ENCODE data around the gene ANK2.
"Not testable (repeated sequence)": the region's sequence is repeated elsewhere in the genome, so short reads cannot be mapped to it uniquely, and the experiment has no call there.

ANK2 gene

DNA sequence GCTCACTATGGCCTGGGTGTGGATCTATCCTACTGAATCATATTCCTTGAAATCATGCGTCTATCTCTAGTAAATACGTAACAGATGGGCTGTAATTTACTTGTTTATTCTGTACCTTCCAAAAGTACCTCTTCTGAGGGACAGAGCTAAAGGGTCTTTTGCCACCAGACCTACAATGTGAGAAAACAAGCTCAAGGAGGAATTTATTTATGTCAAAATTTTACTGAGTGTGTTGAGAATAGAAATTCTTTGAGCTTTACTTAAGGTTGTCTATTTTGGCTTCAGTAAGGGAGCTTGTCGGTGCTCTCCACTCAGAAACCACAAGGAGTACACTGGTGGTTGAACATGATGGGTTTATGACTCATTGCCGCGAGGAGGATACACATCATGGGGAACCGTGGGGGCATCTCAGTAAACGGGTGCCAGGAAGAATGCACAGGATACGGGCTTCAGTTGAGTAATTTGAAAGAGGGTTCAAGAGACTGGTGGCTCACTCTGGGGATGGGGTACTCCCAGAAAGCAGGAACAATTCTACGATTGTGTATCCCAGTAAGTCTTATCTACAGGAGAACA lies 3.0 kb downstream of the ANK2 start:
- DNase-seq, result no peak

DNA sequence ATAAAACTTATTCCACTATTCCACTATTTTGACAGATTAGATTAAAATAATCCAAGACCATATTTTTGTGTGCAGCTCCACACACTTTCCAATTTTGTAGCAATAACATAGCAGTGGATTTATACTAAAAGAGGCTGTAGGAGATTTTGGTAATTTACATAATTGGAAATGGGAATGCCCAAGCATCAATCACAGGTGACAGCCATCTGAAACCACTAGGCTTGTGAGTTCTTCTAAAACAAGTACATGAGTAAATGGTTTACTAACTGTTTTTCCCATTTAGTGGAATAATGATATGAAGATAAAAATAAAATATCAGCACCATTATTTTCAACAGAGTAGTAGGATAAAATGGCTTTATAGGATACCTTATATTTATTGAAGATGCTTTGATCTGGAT lies 4.4 kb downstream of the ANK2 start:
- DNase-seq, result no peak

DNA sequence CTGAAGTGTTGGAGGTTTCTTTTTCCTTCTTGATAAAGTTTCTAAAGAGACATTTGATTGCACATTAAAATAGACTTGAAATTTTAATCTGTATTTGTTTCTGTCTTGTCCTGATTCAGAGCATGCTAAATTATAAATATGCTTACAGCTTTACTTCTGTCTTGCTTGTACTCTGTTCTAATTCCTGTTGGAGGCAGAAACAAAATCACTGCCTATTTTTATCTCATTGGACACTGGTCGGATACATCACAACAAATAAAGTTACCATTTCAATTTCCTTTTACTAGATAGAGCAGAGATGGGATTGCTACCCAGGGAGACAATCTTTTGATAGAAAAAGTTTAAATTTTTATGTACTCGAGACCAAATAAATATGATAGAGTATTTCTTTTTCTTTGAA lies 6.9 kb downstream of the ANK2 start:
- no peak for DNase-seq

DNA sequence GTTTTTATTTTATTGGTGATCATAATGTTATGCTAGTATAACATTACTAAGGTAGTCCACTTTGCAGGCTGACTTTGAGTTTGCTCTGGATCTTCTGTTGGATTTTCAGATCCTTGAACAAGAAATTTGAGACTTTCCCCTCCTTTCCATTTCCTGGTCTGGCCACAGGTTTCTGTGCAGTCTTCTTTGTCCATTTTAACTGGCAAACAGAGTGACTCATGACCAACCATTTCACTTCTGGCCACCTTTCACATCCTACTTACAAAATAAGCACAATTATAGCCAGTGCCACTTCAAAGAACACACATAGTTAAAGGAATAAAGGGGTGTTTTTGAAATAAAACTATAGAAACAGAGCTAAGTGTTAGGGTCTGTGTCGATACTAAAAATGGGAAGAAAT lies 8.4 kb downstream of the ANK2 start:
- no peak for DNase-seq

DNA sequence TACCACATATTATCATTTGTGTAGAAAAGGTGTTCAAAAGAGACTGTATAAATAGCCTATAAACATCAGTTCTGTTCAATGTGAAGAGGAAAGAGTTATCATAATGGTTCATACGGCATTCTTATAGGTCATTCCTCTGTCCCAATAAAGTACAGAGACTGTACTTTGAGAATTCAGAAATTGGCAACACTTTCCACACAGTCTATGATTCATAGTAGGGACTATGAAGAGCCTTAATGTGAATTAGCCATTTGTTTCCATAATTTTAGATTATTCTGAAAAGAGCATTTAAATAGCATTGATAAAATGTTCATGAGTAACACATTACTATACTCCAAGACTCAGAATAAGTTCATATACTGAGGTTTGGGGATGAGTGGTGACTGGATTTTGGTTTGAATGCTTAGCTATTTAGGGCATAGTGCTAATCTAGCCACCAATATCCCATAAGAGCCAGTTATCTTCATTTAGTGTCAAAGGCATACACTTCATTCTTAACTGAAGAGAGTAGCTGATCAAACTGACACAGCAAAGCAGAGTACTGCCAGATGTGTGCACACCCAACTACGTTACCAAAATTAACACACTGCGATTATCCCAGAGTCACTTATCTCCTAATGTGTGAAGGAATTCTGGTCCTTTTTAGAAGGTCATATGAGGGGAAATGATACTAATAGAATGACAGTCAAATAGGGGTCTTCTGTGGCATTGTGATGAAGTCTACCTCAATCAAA lies 10.2 kb downstream of the ANK2 start:
- DNase-seq, result no peak

DNA sequence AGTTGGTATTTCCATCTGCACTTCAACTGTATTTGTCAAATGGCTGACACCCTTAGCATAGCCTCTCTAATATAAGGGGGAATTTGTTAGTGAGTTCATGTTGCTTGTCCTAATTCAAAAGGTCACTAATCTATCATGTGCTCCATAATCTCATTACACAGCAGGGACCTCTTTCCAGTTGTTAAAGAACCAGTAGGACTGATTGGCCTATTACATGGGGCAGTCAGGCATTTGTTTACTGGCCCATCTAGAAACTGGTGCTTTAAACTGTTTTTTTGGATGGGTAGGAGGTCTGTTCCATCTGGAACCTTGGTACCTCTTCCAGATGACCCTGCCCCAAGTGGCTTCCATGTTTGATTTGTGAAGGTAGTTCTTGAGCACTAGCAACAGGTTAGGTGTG lies 11.4 kb downstream of the ANK2 start:
- DNase-seq, result peak; percentile 85

DNA sequence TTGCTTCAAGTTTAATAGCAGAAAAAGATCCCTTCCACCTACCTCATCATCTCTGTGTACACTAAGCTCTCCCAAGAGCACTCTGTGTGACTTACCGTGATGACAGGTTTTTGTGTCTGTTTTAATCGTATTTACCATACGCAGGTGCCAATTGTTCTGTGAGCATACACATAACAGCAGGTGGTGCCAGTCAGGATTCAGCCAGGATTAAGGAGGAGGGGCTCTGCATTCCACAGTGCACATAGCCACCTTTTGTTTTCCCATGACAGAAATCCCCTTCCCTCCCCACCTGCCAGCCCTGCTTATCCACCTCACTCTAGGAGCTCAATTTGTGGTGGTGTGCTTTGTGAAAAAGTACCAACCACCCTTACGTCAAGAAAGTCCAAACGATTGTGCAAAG lies 14.8 kb downstream of the ANK2 start:
- peak; percentile 95 for DNase-seq

DNA sequence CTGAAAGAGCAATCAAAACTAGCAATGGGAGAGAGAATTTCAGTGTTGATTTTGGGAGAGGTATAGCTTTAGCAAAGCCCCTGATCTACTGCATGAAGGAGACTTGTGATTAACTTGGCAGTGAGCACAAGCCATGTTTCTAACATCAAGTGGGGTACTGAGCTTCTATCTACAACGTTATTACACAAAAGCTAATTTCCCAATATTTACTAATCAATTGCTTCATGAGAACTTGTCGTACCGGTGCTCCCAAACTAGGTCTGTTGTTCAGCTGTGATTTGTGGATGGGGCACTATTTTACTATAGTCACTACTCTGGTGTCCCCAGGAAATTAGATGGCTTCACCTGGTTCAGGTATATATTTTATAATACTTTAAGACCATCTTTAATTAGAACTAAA lies 16.2 kb downstream of the ANK2 start:
- no peak for DNase-seq

DNA sequence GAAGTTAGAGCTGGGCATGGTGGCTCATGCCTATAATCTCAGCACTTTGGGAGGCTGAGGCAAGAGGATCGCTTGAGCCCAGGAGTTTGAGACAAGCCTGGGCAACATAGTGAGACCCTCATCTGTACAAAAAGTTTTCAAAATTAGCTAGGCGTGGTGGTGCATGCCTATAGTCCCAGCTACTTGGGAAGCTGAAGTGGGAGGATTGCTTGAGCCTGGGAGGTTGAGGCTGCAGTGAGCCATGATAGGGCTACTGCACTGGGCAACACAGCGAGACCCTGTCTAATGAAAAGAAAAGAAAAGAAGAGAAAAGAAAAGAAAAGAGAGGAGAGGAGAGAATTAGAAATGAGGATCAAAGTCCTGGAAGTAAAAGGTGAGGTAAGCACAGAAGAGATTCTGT lies 19.3 kb downstream of the ANK2 start:
- DNase-seq, result not testable (repeated sequence)

DNA sequence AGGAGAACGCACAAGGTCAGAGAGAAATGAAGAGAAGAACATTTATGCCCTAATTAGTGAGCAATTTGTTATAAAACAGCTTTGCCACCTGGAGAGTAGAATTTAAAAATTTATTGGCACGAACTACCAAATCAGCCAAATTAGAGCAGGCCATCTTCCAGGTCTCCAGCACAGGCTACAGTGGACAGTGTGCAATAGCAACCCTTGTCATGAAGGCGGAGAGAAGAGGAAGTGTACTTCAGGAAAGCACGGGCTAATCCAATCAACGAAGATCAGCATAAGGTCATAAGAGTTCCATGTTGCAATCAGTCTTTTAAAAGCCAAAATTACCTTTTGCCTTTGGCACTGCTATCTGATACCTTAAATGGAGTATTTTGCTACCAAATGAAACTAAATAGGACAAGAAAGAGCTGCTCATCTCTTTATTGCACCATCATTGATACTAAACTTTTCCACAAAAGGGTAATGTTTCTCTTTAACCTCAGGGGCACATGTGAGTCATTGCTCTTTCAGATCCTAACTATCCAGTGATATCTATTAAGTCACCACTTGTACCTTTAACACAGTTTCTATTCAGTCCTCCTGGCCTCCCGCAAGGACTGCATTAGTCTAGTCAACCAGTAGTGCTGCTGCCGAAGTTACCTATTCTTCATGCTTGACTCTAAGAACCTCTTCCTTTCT lies 19.9 kb downstream of the ANK2 start:
- peak; percentile 84 for DNase-seq

DNA sequence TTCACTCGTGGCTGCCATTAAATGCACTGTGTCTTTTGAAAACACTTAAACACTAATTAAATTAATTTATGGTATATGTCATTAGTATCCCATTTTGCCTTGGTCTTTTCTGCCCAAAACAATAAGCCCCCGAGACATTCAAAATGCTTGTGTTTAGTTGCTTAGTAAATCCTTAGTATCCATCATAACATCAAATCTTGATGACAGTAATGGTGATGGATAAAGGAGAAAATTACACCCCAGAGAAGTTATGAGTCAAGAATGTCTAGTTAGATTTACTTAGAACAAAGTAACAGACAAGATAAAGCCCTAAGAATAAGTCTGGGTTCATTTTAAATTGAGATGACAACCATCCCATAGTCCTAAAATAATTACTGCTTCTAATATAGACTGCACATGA lies 21.3 kb downstream of the ANK2 start:
- DNase-seq, result no peak

DNA sequence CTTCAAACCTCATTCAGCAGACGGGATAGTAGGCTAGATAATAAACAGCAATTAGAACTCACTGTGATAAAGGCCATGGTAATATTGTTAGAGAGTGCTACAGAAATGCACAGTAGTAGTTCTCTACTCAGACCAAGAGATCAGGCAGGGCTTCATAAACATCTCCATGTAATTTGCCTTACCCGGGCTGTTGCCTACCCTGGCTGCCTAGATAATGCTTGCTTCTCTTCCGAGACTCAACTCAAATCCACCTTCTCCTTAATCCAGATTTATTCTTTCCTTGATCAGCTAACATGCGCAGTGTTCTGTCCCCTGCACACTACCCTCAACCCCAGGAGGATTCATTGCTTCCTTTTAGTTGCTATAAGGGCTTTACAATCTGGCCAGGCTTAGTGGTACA lies 21.8 kb downstream of the ANK2 start:
- DNase-seq, result peak; percentile 85

DNA sequence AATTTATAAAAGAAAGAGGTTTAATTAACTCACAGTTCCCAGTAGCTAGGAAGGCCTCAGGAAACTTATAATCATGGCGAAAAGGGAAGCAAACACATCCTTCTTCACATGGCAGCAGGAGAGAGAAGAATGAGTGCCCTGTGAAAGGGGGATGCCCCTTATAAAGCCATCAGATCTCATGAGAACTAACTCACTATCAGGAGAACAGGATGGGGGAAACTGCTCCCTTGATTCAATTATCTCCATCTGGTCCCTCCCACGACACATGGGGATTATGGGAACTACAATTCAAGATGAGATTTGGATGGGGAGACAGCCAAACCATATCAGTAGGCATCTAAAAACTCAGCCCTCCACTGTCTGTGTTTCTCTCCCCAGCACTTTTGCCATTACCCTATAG lies 22.4 kb downstream of the ANK2 start:
- DNase-seq, result peak; percentile 89

DNA sequence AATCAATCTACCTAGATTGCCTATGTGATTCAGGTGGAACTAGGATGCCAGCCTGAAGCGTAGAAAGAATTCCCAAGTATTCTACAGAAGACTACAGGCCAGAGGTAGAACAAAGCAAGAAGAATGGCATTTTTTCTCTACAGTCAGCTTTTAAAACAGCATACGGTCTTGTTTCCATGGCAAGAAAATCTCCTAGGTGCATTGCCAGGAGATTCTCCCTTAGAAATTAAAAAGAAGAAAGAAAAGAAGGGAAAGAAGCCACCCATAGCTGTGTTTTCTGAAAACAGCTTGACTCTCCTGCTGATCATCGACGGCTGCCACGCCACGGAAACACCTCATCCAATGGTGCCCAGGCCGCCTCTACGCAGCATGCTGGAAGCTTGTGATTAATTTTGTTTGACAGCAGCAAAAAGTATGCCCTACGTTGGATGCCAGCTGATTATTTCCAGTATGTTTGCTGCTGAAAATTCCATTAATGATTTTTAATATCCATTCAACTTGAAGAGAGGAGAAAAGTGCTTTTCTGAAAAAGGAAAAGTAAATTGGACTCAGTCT lies 24.1 kb downstream of the ANK2 start:
- no peak for DNase-seq

DNA sequence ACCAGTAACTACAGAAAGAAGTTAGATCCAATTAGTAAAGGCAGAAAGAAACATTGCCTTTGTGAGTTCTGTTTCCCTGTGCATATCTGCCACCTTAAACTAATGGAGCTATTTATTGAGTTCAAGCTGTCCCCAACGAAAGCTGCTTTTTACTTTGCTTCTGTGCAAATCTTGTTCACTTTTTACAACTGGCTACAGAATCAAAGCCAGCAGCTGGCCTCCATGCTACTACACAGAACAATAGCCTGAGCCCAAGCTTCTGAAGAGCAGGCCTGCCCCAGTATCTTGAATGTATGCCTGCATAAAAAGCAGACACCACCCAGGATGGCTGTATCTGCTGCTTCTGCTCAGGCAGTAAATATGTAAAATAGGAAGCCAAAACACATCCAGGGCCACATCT lies 28.1 kb downstream of the ANK2 start:
- DNase-seq, result peak; percentile 91

DNA sequence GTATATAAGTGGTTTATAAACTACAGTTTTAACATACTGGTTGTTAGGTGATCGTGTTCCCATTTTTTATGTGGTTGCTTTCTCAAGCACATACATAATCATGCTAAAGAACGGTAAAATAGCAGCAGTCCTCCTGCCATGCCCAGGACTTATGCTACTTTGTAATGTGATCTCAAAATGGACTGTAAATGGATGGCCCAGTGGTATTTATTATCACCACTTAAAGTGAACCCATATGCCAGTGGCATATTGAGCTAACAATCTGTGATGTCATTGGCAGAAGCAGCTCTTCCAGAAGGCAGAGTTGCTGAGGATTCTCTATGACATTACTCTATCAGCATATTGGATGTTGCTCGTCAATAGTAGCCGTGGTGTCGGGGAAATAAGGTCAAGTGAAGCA lies 28.6 kb downstream of the ANK2 start:
- DNase-seq, result peak; percentile 94

DNA sequence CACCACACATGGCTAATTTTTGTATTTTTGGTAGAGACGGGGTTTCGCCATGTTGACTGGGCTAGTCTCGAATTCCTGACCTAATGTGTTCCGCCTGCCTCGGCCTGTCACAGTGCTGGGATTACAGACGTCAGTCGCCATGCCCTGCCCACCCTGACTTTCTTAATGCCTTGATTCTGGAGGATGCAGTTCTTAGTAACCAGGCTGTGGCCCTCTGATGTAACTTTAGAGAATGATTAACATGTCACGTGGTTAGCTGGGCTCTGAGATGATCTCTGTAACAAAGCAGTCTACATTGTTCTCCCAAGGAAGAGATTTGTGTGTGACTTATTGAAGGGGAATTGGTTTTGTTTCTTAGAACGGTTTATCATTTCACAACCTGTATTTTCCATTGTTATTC lies 30.6 kb downstream of the ANK2 start:
- peak; percentile 34 for DNase-seq

DNA sequence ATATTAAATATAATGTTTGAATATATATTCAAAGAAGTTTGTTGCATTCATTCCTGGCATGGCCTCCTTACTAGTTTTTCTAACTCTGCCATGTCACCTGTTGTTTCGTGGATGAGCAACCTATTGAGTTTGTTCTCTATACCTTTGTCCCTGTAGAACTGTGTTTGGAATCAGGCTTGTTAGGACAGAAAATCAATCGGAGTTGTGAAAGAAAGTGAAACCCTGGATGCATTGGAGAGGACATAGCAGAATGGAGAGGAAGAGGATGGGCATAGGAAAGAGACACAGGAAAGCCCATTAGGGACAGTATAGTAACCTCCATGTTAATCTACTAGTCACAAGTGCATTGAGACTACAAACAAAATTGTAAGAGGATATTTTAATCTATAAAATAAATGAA lies 31.2 kb downstream of the ANK2 start:
- no peak for DNase-seq

DNA sequence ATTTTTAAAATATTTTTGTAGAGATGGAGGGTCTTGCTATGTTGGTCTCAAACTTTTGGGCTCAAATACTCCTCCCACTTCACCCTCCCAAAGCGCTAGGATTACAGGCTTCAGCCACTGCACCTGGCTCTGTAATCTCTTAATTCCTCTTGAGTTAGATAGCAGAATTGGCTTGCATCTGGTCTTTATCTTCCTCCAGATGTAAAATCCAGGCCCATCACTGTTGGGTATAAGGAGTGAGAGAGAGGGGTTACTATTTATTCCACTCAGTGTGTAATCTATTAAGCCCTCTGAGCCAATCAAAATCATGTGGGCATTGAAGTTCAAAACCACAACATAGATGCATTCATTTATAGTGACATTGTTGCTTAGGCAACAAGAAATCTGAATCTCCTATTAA lies 33.9 kb downstream of the ANK2 start:
- DNase-seq, result peak; percentile 93

DNA sequence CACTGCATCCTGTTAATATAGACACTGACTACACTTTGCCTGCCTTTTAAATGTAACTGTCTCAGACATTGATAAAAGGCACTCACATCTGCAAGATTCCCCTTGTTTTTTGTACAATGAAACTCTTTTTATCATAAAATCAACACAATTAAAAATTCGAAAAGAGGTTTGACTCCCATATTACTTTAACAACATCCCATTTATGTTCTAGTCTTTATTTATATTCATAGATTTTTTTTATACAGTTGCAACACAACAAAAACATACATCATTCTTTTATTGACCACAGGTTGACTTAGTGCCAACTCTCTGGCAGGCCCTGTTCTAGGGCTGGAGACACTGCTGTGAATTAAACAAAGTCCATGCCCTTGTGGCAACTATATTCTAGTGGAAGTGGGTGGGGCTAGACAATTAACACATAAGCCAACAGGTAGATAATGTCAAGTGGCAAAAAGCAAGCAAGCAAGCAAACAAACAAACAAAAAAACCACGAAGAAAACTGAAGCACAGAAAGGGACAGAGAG lies 36.8 kb downstream of the ANK2 start:
- no peak for DNase-seq

DNA sequence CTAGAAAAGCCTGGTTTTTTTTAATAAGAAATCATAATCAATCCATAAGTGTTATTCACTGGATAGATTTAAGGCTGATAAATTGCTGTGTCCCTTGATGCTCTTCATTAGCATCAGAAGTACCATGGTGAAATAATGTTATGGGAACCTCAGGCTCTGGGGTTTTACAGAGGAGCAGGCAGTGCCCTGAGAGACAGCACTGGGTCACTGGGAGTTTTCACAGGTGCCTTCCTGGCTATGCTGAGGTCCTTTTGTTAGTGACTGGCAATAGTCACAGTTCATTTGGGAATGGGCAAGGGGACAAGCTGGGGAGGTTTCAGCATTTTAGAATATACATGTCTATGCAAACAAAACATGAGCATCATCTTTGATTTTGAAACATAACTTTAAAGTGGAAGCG lies 38.6 kb downstream of the ANK2 start:
- DNase-seq, result no peak

DNA sequence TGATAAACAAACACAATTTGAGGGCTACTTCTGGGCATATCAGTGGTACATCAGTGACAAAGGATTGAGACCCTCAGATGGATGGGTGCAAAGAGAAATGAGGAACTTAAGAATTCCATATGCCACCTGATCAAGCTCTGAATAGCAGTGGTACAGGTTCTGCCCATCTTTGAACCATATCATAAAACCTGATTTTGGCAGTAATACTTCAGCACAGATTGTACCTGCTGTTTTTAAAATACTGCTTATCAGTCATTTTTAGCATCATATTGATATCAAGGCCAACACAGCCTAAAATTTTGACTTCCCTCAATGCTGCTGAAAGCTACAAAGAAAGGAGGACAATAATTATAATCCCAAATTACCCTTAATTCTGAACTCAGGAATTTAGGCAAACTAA lies 41.5 kb downstream of the ANK2 start:
- DNase-seq, result no peak

DNA sequence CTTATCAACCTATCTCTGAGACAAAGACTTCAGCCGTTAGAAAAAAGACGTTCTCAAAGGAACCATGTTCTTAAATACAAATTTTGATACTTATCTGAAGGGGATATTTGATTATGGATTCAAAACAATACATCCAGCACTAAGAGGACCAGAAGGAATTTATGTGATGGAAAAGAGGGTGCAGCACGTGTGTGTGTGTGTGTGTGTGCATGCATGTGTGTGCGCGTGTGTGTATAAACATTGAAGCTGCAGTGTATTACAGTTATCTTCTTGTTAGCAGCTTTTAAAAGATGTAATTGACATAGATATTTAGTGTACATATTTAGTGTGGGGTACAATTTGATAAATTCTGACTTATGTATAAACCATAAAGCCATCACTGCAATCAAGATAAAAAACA lies 44.9 kb downstream of the ANK2 start:
- no peak for DNase-seq

DNA sequence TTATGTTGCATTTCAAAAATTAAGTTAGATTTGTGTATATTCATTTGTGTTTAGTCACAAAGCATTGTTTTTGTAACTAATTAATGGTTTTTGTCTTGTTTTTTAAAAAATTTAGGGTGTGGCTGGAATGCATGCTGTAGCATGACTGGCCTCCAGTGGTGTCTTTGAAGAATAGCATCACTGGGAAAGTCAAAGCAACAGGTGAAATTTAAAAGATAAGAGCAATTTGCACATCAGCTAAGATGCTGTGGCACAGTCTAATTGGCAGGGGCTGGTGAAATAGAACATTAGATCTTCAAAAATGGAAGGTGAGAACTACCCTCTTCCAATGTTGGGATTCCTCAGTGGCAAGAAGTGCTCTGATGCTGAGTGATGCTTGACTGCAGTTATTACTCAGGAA lies 45.3 kb downstream of the ANK2 start:
- DNase-seq, result peak; percentile 39
